Neutrophil (primary cell): ENCODE measurements around the gene KCNH8.
"Not testable (repeated sequence)": the region's sequence is repeated elsewhere in the genome, so short reads cannot be mapped to it uniquely, and the experiment has no call there.

Source experiments
- H3K27ac ChIP-seq: fragments of 200-600 bp; sonication (generic); 2 replicates; pipeline ENCODE4 v1.5.1; 2016; ENCODE audit warnings: mild to moderate bottlenecking, moderate library complexity
- H3K27me3 ChIP-seq: fragments of 200-600 bp; sonication (generic); 2 replicates; pipeline ENCODE4 v1.6.0; 2016; ENCODE audit warnings: mild to moderate bottlenecking
- H3K36me3 ChIP-seq: fragments of 200-600 bp; sonication (generic); 2 replicates; pipeline ENCODE4 v1.5.1; 2017
- H3K4me1 ChIP-seq, 2 experiments: fragments of 200-600 bp in 1 of 2; sonication (generic) in 1 of 2; 1 replicate in 1 of 2; 2 replicates in 1 of 2; pipeline versions ENCODE4 v1.5.1 to v1.6.1; 2013 to 2016; ENCODE audit warnings: low read depth in 1 of 2, low read length in 1 of 2, mild to moderate bottlenecking in 1 of 2, moderate library complexity in 1 of 2; ENCODE audit not compliant: control insufficient read depth in 1 of 2, insufficient read depth in 1 of 2
- H3K4me3 ChIP-seq, 2 experiments: fragments of 200-600 bp in 1 of 2; sonication (generic) in 1 of 2; 1 replicate in 1 of 2; 2 replicates in 1 of 2; pipeline ENCODE4 v1.5.1; 2013 to 2016; ENCODE audit warnings: low read depth in 1 of 2, low read length in 1 of 2, mild to moderate bottlenecking in 1 of 2, moderate library complexity in 1 of 2
- H3K9me3 ChIP-seq: fragments of 200-600 bp; sonication (generic); 2 replicates; pipeline ENCODE4 v1.5.1; 2016
- CTCF ChIP-seq: fragments of 200-600 bp; sonication (generic); IDR thresholded peaks from 2 replicates; pipeline ENCODE4 v1.5.1; 2016; ENCODE audit warnings: antibody characterized with exemption

KCNH8 gene

GRCh38 chr3:19232566-19232965 lies 84.3 kb downstream of the KCNH8 start:
- TF ChIP-seq CTCF = no peak
- Histone ChIP-seq H3K27me3 (no peaks in the 10 kb centered on the region), H3K27ac (no peak overlapping the region), H3K4me1 (peaks cover 0 to 6% of the 10 kb centered on the region in 2 experiments), H3K36me3 (no peaks in the 10 kb centered on the region), H3K4me3 (no peak overlapping the region), H3K9me3 (no peaks in the 10 kb centered on the region)

- not testable (repeated sequence) for H3K9me3 ChIP-seq, H3K36me3 ChIP-seq, H3K27me3 ChIP-seq, H3K4me1 ChIP-seq, H3K4me3 ChIP-seq, H3K27ac ChIP-seq
Observed at GRCh38 chr3:19233882-19234784, 85.8 kb downstream of the KCNH8 start.

GRCh38 chr3:19248143-19248542 lies 99.8 kb downstream of the KCNH8 start:
- H3K9me3 ChIP-seq = no peaks in the 10 kb centered on the region
- H3K27ac ChIP-seq = no peak overlapping the region
- H3K36me3 ChIP-seq = no peaks in the 10 kb centered on the region
- no peak overlapping the region for H3K4me3 ChIP-seq
- H3K27me3 ChIP-seq = no peaks in the 10 kb centered on the region
- H3K4me1 ChIP-seq = no peaks in the 10 kb centered on the region
- TF ChIP-seq CTCF = no peak

GRCh38 chr3:19248767-19249166 lies 100.5 kb downstream of the KCNH8 start:
- Histone ChIP-seq H3K4me3 (no peak overlapping the region), H3K36me3 (no peaks in the 10 kb centered on the region), H3K9me3 (no peaks in the 10 kb centered on the region), H3K4me1 (no peaks in the 10 kb centered on the region), H3K27ac (no peak overlapping the region), H3K27me3 (no peaks in the 10 kb centered on the region)
- no peak for TF ChIP-seq CTCF

GRCh38 chr3:19250959-19251610 lies 102.8 kb downstream of the KCNH8 start:
- H3K4me1 ChIP-seq = no peaks in the 10 kb centered on the region
- no peaks in the 10 kb centered on the region for H3K36me3 ChIP-seq
- no peaks in the 10 kb centered on the region for H3K27me3 ChIP-seq
- H3K4me3 ChIP-seq = no peak overlapping the region
- no peaks in the 10 kb centered on the region for H3K9me3 ChIP-seq
- TF ChIP-seq CTCF = no peak
- H3K27ac ChIP-seq = no peak overlapping the region

- Histone ChIP-seq H3K4me3 (no peak overlapping the region), H3K27ac (no peak overlapping the region), H3K4me1 (no peaks in the 10 kb centered on the region), H3K36me3 (no peaks in the 10 kb centered on the region), H3K27me3 (no peaks in the 10 kb centered on the region), H3K9me3 (no peaks in the 10 kb centered on the region)
- TF ChIP-seq CTCF = no peak
Observed at GRCh38 chr3:19254189-19254588, 105.9 kb downstream of the KCNH8 start.
